B cell (primary cell): ENCODE measurements around the gene CALCOCO2. TPM values are rescaled to one million over a fixed set of nuclear protein-coding genes. Genes with fewer than 3 reads are reported as not detected.

Source experiments
- ATAC-seq: fragments of 200-7000 bp; cut with Tn5 transposase; one replicate; pipeline ENCODE4 v1.10.0; 2021; ENCODE audit warnings: low read depth, mild to moderate bottlenecking, moderate number of reproducible peaks, moderate library complexity
- CTCF ChIA-PET: fragments of 350-600 bp; sonication (Branson Sonifier 250); formaldehyde crosslinking; loops from one replicate; lab custom pipeline; 2021; ENCODE audit warnings: antibody characterized with exemption, inconsistent platforms; lab: Charles Lee
- POLR2A ChIA-PET: fragments of 350-600 bp; sonication (Branson Sonifier 250); formaldehyde crosslinking; loops from one replicate; lab custom pipeline; 2021; ENCODE audit warnings: antibody characterized with exemption; lab: Charles Lee
- DNase-seq: peaks from one replicate; pipeline ENCODE4 v3.0.0; 2013
- H2AFZ ChIP-seq: 2 replicates; pipeline ENCODE4 v1.6.1; 2012; ENCODE audit warnings: mild to moderate bottlenecking, low read depth, low read length; ENCODE audit not compliant: insufficient read depth, poor library complexity, severe bottlenecking
- H3K27ac ChIP-seq, 2 donors: 1 replicate in 1 of 2; 2 replicates in 1 of 2; pipeline ENCODE4 v1.5.1; 2012 to 2013; ENCODE audit warnings: low read length in 2 of 2, mild to moderate bottlenecking in 2 of 2, moderate library complexity in 1 of 2
- H3K27me3 ChIP-seq, 4 experiments: fragments of 200-600 bp in 1 of 4; sonication (generic) in 1 of 4; replicated peaks in 1 of 4; 1 replicate in 2 of 4; 2 replicates in 2 of 4; pipeline versions ENCODE4 v1.6.1 to v1.7.0; 2013 to 2016; ENCODE audit warnings: low read length in 3 of 4, mild to moderate bottlenecking in 2 of 4, mixed read lengths in 1 of 4, moderate library complexity in 1 of 4; ENCODE audit not compliant: insufficient read depth in 4 of 4, control insufficient read depth in 3 of 4; ENCODE audit errors: control extremely low read depth in 1 of 4
- H3K36me3 ChIP-seq, 2 experiments: replicated peaks in 1 of 2; 1 replicate in 1 of 2; 2 replicates in 1 of 2; pipeline versions ENCODE4 v1.6.1 to v1.7.1; 2013; ENCODE audit warnings: low read length in 1 of 2; ENCODE audit not compliant: insufficient read depth in 2 of 2, control insufficient read depth in 1 of 2; ENCODE audit errors: control extremely low read depth in 1 of 2, extremely low read depth in 1 of 2
- H3K4me1 ChIP-seq, 2 donors: fragments of 200-600 bp in 1 of 2; sonication (generic) in 1 of 2; 1 replicate in 1 of 2; 2 replicates in 1 of 2; pipeline versions ENCODE4 v1.5.1 to v1.6.1; 2013 to 2017; ENCODE audit warnings: low read length in 2 of 2; ENCODE audit not compliant: control insufficient read depth in 2 of 2, insufficient read depth in 2 of 2
- H3K4me2 ChIP-seq: replicated peaks from 2 replicates; pipeline ENCODE3; 2012; ENCODE audit warnings: mild to moderate bottlenecking, low read depth, low read length; ENCODE audit not compliant: poor library complexity, severe bottlenecking
- H3K4me3 ChIP-seq, 5 experiments: fragments of 200-600 bp in 1 of 5; sonication (generic) in 1 of 5; 1 replicate in 3 of 5; 2 replicates in 2 of 5; pipeline versions ENCODE4 v1.5.1 to v1.7.0; 2011 to 2016; ENCODE audit warnings: low read length in 4 of 5, mild to moderate bottlenecking in 4 of 5, low read depth in 2 of 5, control low read depth in 1 of 5, moderate library complexity in 1 of 5; ENCODE audit not compliant: insufficient read depth in 1 of 5; ENCODE audit errors: control extremely low read depth in 1 of 5, extremely low read depth in 1 of 5
- H3K79me2 ChIP-seq: fragments of 200-600 bp; sonication (generic); one replicate; pipeline ENCODE4 v1.6.0; 2016; ENCODE audit warnings: low read length; ENCODE audit not compliant: control insufficient read depth, insufficient read depth
- H3K9ac ChIP-seq: fragments of 200-600 bp; sonication (generic); 2 replicates; pipeline ENCODE4 v1.6.1; 2017; ENCODE audit warnings: mild to moderate bottlenecking, low read length, moderate library complexity
- H3K9me3 ChIP-seq, 3 donors: one replicate each; pipeline versions ENCODE4 v1.6.1 to v1.7.1; 2013; ENCODE audit warnings: low read length in 2 of 3; ENCODE audit not compliant: control insufficient read depth in 2 of 3, insufficient read depth in 1 of 3; ENCODE audit errors: control extremely low read depth in 1 of 3
- H4K20me1 ChIP-seq: 2 replicates; pipeline ENCODE4 v1.6.0; 2012; ENCODE audit warnings: mild to moderate bottlenecking, low read length; ENCODE audit not compliant: insufficient read depth, control insufficient read depth, poor library complexity, severe bottlenecking
- H3K27ac Mint-ChIP-seq: one replicate; pipeline ENCODE4 v1.8.0; 2021; ENCODE audit warnings: mixed read lengths
- H3K27me3 Mint-ChIP-seq: one replicate; pipeline ENCODE4 v1.8.0; 2021; ENCODE audit warnings: mixed read lengths
- H3K4me1 Mint-ChIP-seq: one replicate; pipeline ENCODE4 v1.8.0; 2021; ENCODE audit warnings: mixed read lengths
- H3K4me3 Mint-ChIP-seq: one replicate; pipeline ENCODE4 v1.8.0; 2021; ENCODE audit warnings: mixed read lengths
- H3K9me3 Mint-ChIP-seq: one replicate; pipeline ENCODE4 v1.8.0; 2022; ENCODE audit warnings: mixed read lengths; ENCODE audit not compliant: insufficient read depth
- EZH2 ChIP-seq: IDR thresholded peaks from 2 replicates; pipeline ENCODE4 v1.6.1; 2012; ENCODE audit warnings: borderline replicate concordance, low read depth, mild to moderate bottlenecking, moderate library complexity, low read length; ENCODE audit not compliant: insufficient read depth, poor library complexity, severe bottlenecking
- WGBS: methylation state at CpG from one replicate; pipeline ENCODE4 v1.1.5; 2013; ENCODE audit warnings: missing lambda C conversion rate; ENCODE audit not compliant: insufficient coverage; 5-methylcytosine and 5-hydroxymethylcytosine counted together
- intact Hi-C: fragments of 100-400 bp; cut with micrococcal nuclease; formaldehyde crosslinking; loops from one replicate; pipeline ENCODE4 v1.10.0; 2022
- polyA plus RNA-seq: library from polyadenylated mRNA; depleted of rRNA; stranded (reverse); fragments of >200 nt; gene quantifications from 2 replicates; pipeline ENCODE4 v1.2.3, GENCODE V29; 2012
- total RNA-seq, 2 donors: library from RNA; stranded (reverse); fragments of 120-200 nt in 1 of 2; gene quantifications; 1 replicate in 1 of 2; 2 replicates in 1 of 2; pipeline versions ENCODE4 v1.2.3 to v1.2.4, GENCODE V29; 2013 to 2022
- TF ChIP-seq, protein P1 (sequence below): fragments of 200-600 bp; IDR thresholded peaks from one replicate; pipeline ENCODE4 v1.8.0; 2022; ENCODE audit warnings: antibody characterized with exemption, mild to moderate bottlenecking

The CALCOCO2 gene
- total and polyA plus RNA-seq, 2 donors (not counting 1 experiment from before 2014, with no cell fraction given) = 49.6 to 148 TPM

DNA sequence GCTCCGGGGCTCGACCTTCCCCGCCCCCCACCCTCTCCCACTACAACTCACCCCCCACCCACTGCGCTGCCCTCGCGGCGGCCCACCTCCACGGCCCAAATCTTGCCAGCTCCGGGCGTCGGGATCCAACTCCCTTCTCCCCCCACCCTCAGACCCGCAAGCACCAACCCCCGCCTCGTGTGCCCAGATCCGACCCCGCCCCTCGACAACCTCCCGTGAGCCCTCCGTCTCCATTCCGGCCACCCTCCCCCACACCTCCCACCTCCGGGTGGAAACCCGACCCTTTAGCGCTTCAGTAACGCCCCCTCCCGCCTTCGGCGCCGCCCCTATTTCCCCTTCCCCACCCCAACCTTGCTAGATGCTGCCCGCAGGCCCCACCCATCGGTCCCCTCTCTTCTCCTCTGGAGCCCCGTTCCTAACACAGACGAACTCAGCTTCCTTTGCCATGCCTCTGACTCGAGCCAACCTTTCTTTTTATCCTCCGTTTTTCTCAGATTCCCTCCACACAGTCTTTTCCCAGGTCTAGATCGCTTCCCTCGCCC lies 78.1 kb downstream of the CALCOCO2 start:
- Histone ChIP-seq H3K4me1 (peaks cover 26 to 30% of the 10 kb centered on the region in 2 donors), H4K20me1 (peaks cover 46% of the 10 kb centered on the region), H3K27me3 (no peaks in the 10 kb centered on the region), H3K36me3 (peaks cover 0 to 34% of the 10 kb centered on the region in 2 experiments), H2AFZ (peak overlapping the region; percentile 81), H3K27ac (peak overlapping the region; percentile 78 to 82), H3K4me2 (peak overlapping the region; percentile 84), H3K4me3 (peak overlapping the region; percentile 19 to 79 (median 72)), H3K9me3 (no peaks in the 10 kb centered on the region), H3K9ac (peak overlapping the region; percentile 67), H3K79me2 (peaks cover 58% of the 10 kb centered on the region)
- peaks cover 50% of the 10 kb centered on the region for H3K4me1 Mint-ChIP-seq
- 2% methylated on average over 35 of the region's 36 CpGs for WGBS
- TF ChIP-seq, protein P1, sequence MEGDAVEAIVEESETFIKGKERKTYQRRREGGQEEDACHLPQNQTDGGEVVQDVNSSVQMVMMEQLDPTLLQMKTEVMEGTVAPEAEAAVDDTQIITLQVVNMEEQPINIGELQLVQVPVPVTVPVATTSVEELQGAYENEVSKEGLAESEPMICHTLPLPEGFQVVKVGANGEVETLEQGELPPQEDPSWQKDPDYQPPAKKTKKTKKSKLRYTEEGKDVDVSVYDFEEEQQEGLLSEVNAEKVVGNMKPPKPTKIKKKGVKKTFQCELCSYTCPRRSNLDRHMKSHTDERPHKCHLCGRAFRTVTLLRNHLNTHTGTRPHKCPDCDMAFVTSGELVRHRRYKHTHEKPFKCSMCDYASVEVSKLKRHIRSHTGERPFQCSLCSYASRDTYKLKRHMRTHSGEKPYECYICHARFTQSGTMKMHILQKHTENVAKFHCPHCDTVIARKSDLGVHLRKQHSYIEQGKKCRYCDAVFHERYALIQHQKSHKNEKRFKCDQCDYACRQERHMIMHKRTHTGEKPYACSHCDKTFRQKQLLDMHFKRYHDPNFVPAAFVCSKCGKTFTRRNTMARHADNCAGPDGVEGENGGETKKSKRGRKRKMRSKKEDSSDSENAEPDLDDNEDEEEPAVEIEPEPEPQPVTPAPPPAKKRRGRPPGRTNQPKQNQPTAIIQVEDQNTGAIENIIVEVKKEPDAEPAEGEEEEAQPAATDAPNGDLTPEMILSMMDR = no peak
- no peak for TF ChIP-seq EZH2
- ChIA-PET POLR2A (interaction anchor here (0.6 to 2.6 kb wide), 11 partner anchors 13 to 965 kb away, joined by 3 to 30 read pairs (median 5); partner anchors contain the start of genes ATP5MC1 and SNF8), CTCF (interaction anchor here (1.0 to 2.7 kb wide), 3 partner anchors 24 to 104 kb away, joined by 3 to 10 read pairs (median 7); no protein-coding TSS in a partner anchor)
- H3K27ac Mint-ChIP-seq = peak overlapping the region; percentile 91
- DNase-seq (peak; percentile 84), ATAC-seq (peak; percentile 50)
- H3K9me3 Mint-ChIP-seq = no peaks in the 10 kb centered on the region
- peak overlapping the region; percentile 92 for H3K4me3 Mint-ChIP-seq
- intact Hi-C loops = loop anchor here (1.0 to 10.0 kb wide), 5 partner anchors 17 to 880 kb away; partner anchors contain the start of genes ATP5MC1, CALCOCO2, CBX1 and KAT7
- H3K27me3 Mint-ChIP-seq = no peaks in the 10 kb centered on the region

DNA sequence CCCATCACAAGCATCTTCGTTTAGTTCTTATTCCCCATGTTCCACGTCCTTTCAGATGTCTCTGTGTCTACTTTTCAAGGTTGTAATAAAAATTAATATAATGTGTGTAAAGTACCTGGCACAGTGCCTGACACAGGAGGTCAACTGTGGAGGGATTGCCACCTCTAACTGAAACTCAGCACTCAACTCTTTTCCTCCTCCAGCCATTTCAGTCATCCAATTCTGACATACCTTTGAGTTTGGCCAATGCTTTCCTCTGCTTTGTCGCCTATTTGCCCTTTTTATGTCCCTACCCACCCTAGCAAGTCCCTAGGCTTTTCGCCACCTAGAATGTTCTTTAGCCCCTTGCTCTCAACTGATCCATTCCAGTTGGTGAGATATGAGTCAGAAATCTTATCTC lies 78.9 kb downstream of the CALCOCO2 start:
- intact Hi-C loops = loop anchor here (2.0 to 10.0 kb wide), 4 partner anchors 35 to 879 kb away; partner anchors contain the start of genes CALCOCO2, CBX1, KAT7 and SNF8
- H3K9ac ChIP-seq = peak overlapping the region; percentile 67

More for the DNA sequence above, 78.9 kb downstream of the CALCOCO2 start:
- ChIA-PET CTCF (interaction anchor here (0.8 to 2.7 kb wide), 4 partner anchors 17 to 105 kb away, joined by 3 to 10 read pairs (median 5); partner anchors contain the start of gene ATP5MC1), POLR2A (interaction anchor here (0.6 to 2.6 kb wide), 3 partner anchors 17 to 302 kb away, joined by 5 to 30 read pairs (median 5); partner anchors contain the start of gene ATP5MC1)
- no peak for TF ChIP-seq EZH2
- TF ChIP-seq, protein P1 = no peak
- H3K27me3 Mint-ChIP-seq = no peaks in the 10 kb centered on the region
- H3K9me3 Mint-ChIP-seq = no peaks in the 10 kb centered on the region
- DNase-seq (peak; percentile 12), ATAC-seq (no peak)
- Histone ChIP-seq H3K27me3 (no peaks in the 10 kb centered on the region), H3K36me3 (peaks cover 0 to 40% of the 10 kb centered on the region in 2 experiments), H3K4me3 (peak overlapping the region in 3 of 5 experiments; percentile 72 to 79 (median 78)), H3K79me2 (peaks cover 65% of the 10 kb centered on the region), H3K4me1 (peaks cover 30 to 35% of the 10 kb centered on the region in 2 donors), H2AFZ (no peak overlapping the region), H4K20me1 (peaks cover 55% of the 10 kb centered on the region), H3K27ac (peak overlapping the region; percentile 41 to 82), H3K4me2 (peak overlapping the region; percentile 84), H3K9me3 (no peaks in the 10 kb centered on the region)
- WGBS = no CpG with 5 or more reads among the region's 4 CpGs
- peak overlapping the region; percentile 92 for H3K4me3 Mint-ChIP-seq
- H3K27ac Mint-ChIP-seq = peak overlapping the region; percentile 82
- peaks cover 57% of the 10 kb centered on the region for H3K4me1 Mint-ChIP-seq
